Hindlimb muscle (tissue), 1 donor: ENCODE results near the gene SLC9A2. TPM values are rescaled to one million over a fixed set of nuclear protein-coding genes. Genes with fewer than 3 reads are reported as not detected.

Source experiments
- DNase-seq: peaks from one replicate; pipeline ENCODE4 v3.0.0-alpha.2; 2013
- polyA plus RNA-seq: library from polyadenylated mRNA; unstranded; fragments of 120-200 nt; gene quantifications from one replicate; pipeline ENCODE4 v1.2.1, GENCODE V29; 2013; ENCODE audit not compliant: insufficient read length

SLC9A2 gene
- polyA plus RNA-seq, 1 donor, result 1.9 TPM

DNA sequence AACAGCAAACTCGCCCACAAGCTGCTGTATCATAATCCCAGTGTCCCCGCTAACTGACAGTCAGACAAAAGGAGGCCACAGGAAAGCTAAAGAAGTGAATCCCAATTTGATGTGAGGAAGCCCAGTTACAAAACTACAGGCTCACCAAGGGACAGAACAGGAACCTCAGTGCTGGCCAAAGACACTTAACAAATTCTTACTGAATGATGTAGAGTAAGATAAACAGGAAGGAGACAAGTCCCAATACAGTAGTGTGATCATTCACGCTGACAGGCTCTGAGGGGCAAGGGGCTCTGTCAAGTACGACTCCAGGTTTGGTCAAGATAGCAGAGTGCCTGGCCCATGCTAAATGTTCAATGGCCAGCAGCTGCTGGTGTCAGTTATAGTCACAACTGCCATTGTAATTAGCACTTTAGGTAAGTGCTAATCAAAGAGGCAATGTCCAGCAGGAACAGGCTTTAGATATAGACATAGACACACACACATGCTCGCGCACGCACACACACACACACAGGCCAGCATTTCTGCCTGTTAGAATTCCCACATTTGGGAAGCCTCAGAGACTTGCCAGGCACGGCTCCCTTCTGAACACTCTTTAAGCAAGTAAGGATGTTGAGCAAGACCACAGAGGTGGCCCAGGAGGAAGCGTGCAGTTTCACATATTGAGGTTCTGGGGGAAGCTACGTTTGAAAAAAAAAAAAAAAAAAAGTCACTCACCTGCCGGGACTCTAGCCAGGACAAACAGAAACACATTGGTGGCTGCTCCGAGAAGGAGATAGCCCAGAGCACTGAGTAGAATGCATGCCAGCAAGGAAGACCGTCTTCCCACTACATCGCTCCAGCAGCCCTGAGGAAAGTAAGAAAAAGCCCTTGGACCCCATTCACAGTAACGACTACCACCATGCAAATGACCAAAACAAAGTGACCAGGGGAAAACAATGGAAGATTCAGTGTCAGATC lies 107.1 kb downstream of the SLC9A2 start:
- no peak for DNase-seq

DNA sequence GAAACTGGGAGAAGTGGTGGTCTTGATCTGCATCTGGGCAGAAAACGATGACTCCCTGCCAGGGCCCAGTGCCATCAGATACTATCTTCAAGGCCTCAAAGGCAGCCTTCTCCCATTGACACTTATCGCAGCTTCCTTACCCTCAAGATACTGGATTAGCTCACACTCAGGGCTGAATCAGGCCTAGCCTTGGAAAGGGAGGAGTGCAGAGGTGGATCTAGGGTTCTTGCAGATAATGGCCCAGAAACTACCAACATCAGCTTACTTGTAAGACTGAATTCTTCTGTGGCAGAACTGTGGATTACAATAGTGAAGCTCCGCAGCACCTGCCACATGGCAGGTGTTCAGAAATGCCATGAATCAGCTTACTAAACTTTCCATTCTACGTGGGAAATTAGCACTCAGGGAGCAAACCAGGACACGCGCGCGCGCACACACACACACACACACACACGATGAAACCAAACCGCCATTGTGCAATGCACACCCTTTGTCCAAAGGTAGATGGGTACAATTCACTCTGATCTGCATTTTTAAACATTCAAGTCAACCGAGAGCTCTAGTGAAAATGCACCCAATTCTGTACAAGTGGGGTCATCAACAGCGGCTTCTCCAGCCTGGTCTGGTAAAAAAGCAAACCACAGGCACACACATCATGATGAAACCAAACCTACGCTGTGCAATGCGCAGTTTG lies 116.2 kb downstream of the SLC9A2 start:
- no peak for DNase-seq

DNA sequence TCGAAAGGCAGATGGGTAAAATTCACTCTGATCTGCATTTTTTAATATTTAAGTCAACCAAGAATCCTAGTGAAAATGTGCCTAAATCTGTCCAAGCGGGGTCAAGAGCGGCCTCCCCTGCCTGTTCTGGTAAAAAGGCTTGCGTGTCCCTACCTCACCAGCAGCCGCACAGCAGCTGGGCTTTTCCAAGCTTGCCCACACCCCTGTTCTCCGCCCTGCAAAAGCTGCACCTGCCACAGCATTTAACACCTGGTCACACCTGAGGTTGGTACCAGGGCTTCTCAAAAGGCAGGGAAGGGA lies 116.7 kb downstream of the SLC9A2 start:
- DNase-seq, result peak; percentile 7

DNA sequence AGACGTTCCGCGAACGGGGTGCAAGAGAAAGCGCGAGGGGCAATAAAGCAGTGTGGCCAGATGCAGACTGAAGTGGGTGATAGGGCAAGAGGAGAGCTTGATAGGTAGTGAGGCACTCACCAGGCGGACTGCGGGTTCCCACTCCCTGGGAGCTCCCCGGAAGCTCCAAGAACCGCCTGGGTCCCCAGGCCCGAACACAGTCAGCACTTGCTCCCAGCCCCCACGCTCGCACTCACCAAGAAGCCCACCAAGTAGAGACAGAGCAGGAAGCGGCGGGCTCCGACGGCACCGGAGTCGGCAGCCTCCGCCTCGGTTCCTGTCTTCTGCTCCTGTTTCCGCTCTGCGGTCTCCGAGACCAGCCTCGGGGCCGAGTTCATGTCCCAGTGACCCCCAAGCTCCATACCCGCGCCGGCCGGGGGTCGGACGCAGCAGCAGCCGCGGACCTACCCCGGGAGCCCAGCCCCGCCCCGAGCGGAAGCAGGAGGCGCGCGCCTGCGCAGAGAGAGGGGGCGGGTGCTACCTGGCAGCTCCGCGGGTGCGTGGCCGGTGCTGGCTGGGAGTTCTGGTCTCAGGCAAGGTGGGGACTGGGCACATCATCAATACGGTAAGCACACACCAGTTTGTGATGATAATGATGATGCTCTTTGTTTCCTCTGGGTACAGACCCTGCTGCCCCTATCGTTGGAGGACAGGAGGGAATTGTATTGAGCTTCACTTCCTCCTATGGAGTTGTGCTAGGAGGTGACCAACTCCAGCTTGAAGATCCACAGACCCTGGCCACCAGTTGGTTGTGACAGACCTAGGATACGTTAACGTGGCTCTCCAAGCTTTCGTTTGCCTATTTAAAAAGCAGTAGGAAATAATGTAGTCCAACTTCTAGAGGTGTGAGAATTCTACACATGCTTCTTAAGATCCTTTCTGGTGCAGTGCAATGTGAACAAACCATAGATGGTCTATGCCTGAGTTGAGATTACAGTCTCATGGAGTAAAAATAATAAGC lies 117.4 kb downstream of the SLC9A2 start:
- peak; percentile 84 for DNase-seq

DNA sequence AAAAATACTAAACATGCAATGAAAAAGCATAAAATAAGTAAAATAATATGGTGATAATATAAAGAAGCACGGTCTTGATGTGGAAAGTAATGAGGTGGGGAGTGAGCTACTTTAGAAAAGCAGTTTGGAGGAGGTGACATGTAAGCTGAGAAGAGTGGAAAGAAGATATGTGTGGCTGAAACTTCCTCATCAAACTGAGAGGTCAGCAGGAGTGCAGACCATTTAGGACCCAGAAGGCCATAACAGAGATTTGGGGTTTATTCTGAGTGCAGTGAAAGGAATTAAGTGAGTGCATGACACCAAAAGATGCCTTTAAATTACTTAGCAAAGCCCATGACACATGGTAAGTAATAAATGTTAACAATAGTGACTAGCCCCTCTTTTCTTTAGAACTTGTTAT lies 118.1 kb downstream of the SLC9A2 start:
- DNase-seq, result no peak

DNA sequence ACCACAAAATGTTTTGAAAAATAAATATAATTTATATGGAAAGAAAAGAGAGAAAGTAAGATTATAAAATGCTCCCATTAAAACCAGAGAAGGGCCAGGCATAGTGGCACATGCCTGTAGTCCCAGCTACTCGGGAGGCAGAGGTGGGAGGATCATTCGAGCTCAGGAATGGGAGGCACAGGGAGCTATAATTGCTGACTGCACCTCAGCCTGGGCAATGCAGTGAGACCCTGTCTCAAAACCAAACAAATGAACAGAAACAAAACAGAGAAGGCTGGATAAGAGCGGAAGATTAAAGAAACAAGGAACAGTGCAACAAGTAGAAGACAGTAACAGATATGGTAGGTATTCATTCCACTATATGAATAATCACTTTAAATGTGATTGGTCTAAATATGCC lies 123.9 kb downstream of the SLC9A2 start:
- no peak for DNase-seq

DNA sequence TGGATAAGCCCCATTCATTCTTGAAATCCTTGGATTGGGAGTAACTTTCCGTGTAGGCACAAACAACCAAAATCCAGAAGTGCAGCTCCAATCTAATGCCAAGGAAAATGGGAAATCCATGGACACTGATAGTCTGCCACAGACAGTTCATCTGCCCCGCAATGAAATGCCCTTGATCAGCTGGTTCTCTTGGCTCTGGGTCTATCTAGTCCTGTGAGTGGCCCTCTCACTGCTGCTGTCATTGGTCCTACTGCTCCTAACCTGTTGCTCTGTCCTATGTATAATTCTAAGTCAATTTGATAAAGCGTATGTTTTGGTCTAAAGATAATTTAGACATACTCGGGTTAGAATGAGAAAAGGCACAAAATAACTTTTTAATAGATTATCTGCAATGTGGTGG lies 128.8 kb downstream of the SLC9A2 start:
- no peak for DNase-seq

DNA sequence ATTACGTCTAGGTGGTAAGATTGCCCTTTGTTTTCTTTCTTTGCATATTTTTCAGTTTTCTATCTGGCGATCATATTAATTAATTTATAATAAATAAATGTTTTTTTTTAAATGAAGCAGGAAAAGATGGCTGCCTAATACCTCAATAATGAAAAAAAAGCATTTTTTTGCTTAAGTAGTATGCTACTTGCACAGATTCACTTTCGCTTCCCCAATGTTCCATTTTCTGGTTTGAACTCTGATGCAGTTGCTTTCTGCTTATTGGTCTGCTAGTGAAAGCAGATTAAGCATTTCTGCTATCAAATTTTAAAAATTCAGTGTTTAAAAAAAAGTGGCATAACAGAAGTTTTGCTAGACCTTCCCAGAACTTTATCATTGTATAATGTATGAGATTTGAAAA lies 130.6 kb downstream of the SLC9A2 start:
- DNase-seq, result no peak

DNA sequence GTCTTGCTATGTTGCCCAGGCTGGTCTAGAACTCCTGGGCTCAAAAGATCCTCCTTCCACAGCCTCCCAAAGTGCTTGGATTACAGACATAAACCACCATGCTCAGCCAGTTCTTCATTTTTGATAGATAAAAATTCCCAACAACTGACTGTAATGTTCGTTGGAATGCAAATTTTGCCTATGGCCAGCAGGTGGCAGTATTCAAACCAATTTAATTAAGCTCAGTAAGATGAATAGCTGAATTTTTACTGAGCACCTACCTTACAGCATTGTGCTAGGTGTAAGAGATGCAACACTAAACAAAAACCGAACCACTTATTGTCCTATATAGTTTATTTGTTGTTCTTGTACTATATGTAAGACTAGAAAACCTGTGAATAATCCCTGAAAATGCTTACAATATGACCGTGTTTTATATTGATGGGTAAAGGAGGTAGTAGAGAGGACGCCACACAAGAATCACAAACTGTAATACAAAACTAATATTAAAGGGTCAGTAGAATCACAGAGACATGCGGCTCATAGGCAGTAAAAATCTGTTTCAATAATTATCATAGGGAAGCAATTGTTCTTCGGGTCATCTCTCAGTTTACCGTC lies 134.3 kb downstream of the SLC9A2 start:
- no peak for DNase-seq

DNA sequence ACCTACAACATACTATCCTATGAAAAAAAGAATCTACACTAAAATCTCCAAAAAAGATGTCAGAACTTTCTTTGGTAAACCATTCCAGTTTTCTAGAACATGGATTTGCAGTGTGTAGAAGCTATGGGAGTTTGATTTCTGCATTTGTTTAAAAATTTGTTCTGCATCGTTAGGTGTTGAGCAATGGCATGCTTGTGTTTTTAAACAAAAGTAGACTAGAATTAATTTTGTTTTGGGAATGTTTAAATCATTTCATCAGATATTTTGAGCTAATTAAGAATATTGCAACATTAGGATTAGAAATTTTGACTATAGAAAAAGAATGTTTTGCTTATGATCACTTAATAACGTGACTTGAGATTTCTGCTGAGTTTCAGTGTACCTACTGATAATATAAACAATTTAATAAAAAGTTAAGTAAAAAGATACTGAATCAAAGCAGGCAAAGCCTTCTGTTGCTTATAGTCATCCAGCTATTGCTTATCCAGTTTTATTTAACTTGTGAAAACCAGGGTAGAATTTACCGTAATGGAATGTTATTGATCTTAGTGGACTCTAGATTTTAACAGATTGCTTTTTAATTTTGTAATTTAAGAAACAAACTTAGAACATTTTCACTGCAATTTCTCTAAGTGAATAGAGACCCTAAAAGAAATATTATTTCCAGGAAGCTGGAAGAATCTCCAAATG lies 135.2 kb downstream of the SLC9A2 start:
- no peak for DNase-seq

DNA sequence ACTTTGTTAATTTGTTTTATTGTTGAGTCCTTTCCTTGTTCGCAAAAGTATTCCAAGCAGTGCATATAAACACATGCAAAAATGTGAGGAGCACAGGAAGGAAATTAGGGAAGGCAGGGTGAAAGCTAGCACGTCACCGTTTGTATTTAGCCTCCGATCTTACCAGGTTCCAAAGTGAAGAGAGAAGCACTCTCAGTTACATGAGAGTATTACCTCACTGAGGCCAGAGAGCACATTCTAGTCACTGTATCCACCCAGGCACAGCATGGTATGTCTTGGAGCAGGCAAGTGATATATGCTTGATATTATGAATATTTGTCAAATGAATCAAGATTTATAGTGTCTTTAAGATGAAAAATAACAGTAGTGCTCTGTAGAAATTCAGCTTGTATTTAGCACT lies 135.9 kb downstream of the SLC9A2 start:
- no peak for DNase-seq

DNA sequence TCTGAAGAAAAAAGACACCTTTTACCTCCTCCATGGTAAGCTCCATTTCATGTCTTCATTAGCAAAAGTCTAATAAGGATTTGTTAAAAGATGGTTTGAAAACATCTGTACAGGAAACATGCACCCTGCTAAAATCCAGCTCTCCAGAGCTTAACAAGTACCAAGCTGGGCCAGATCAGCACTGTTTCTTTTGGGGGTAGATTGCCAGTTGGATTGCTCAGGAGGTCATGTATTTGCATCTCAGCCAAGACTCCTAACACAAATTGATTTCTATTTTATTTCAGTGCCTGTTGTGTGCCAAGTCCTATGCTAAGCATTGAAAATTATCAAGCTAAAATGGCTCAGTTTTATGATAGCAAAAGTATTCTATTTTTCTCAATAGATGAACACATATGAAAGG lies 139.1 kb downstream of the SLC9A2 start:
- DNase-seq, result no peak

Other genes starting within 250 kb of the SLC9A2 start
- 0.14 TPM for gene IL18RAP, start 196.4 kb upstream of the SLC9A2 start, polyA plus RNA-seq
- gene SLC9A4, start 146.3 kb upstream of the SLC9A2 start, polyA plus RNA-seq, result not detected
- 189 TPM for gene TMEM182, start 142.5 kb downstream of the SLC9A2 start, polyA plus RNA-seq